Renal pelvis (tissue), 4 donors: ENCODE measurements around the gene SNHG17. TPM values are rescaled to one million over a fixed set of nuclear protein-coding genes. Genes with fewer than 3 reads are reported as not detected.
A peak's percentile ranks its signal among the peaks of the same experiment; 100 is the strongest.
"Not testable (repeated sequence)": the region's sequence is repeated elsewhere in the genome, so short reads cannot be mapped to it uniquely, and the experiment has no call there.

Experiments used
- DNase-seq: peaks from one replicate; pipeline ENCODE4 v3.0.0-alpha.2; 2013
- polyA plus RNA-seq, 3 donors: library from polyadenylated mRNA; unstranded; fragments of 120-200 nt; gene quantifications; one replicate each; pipeline ENCODE4 v1.2.1, GENCODE V29; 2013; ENCODE audit not compliant: insufficient read length in 3 of 3

Gene SNHG17
- polyA plus RNA-seq, 3 donors, result 26.5 to 34.5 (median 31.2) TPM

- no peak for DNase-seq
Observed at GRCh38 chr20:38450412-38450975, 15.4 kb upstream of the SNHG17 start.

- DNase-seq, result no peak
Observed at GRCh38 chr20:38449046-38449445, 13.9 kb upstream of the SNHG17 start.

GRCh38 chr20:38447931-38448675 lies 13.0 kb upstream of the SNHG17 start:
- DNase-seq, result no peak

DNA sequence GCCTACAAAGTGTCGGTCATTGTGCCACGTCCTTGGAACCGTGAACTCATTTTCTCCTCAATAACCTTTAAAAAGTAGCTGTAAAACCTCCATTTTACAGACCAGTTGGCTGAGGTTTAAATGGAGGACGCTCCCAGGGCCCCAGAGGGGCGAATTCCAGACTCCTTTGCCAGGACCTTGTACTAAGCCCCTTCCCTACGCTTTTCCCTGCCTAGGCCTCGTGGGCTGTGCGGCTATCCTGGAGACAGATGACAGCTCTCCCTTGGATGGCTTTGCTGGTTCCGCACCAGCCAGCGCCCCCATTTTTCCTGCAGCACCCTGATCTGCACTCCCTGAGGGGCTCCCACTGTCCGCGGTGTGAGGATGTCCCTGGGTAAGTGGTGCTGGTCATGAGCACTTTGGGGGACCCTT lies 12.1 kb upstream of the SNHG17 start:
- DNase-seq, result no peak

GRCh38 chr20:38446441-38447209 lies 11.5 kb upstream of the SNHG17 start:
- peak; percentile 93 for DNase-seq

DNA sequence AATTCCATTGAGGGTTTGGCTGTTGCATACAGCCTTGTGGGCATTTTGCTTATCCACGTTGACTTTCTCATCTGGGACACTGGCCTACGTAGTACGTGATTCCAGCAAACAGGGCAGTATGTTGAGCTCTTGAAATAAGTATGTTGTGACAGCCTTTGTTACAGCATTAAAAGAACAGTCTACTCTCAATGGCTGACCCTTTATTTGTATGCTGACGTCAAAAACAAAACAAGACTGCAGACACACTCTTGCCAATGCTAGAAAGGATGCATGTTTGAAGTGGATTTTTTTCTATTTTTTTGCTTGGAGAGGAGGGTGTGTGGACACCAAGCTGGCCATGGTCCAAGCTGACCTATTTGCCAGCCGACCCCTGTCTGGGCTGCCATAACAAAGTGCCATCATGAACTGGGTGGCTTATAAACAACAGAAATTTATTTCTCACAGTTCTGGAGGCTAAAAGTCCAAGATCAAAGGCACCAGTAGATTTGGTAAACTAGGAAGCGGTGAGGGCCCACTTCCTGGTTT lies 10.8 kb upstream of the SNHG17 start:
- DNase-seq, result no peak

GRCh38 chr20:38445381-38445796 lies 10.3 kb upstream of the SNHG17 start:
- DNase-seq, result no peak

GRCh38 chr20:38441916-38442315 lies 6.8 kb upstream of the SNHG17 start:
- DNase-seq, result no peak

- not testable (repeated sequence) for DNase-seq
Observed at GRCh38 chr20:38441110-38441509, 6.0 kb upstream of the SNHG17 start.

DNA sequence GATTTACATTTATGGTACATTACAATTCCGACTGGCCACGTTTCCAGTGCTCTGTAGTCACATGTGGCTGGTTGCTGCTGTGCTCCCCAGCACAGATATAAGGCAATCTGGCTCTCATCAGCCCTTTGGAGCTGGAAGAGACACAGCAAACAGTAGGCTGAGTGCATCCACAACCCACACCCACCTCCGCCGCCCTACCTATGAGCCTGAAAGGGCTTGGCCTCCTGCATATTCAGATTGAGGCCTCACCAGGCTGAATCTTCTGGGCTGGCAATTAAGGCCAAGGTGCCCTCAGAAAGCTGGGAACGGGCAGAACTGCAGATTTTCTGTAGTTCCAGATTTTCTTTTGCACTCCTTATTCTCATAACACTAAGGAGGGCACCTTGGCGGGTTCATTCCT lies 2.7 kb upstream of the SNHG17 start:
- no peak for DNase-seq

- DNase-seq, result no peak
Observed at GRCh38 chr20:38435555-38435939, 419 bp upstream of the SNHG17 start.

GRCh38 chr20:38434301-38434741 lies 807 bp downstream of the SNHG17 start:
- no peak for DNase-seq

DNA sequence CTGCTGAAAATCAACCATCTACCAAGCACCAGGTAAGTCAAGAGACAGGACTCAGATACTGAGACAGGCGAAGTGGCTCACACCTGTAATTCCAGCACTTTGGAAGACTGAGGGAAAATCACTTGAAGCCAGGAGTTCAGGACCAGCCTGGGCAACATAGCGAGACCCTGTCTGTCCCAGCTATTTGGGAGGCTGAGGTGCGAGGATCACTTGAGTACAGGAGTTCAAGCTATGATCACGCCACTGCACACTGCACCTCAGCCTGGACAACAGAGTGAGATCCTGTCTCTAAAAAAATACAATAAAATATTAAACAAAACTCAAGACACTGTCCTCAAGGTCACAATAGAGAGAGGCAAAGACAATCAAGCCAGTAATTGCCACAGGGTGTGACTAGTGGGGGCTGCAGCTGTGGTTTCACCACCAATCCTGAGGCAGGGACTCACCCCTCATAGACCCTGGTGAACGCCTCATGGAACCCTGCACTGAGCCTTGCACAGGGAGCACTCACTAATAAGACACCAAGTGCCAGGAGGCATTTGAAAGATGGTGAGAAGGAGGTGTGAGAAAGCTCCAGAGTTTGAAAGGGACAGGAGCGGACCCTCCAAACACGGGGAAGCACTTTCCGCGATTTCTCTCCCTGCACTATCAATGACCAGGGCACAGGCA lies 1.7 kb downstream of the SNHG17 start:
- DNase-seq, result no peak

GRCh38 chr20:38432870-38433269 lies 2.3 kb downstream of the SNHG17 start:
- DNase-seq, result not testable (repeated sequence)

DNA sequence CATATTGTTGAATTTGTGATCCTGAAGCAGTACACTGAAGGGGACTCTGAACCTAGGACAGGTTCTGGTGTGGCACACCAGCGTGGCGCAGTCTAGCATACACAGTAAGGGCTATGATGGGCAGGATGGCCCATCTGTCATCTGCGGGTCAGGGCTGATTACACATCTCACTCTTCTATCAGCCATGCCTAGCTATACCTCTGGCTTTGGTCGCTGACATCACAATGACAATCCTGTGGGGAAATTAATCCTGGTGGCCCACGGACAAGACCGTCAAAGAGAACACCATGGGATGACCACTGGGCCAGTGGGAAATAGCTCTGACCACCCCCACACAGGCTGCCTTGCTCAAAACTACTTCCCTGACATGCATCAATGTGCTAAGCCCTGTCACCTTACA lies 2.8 kb downstream of the SNHG17 start:
- no peak for DNase-seq

GRCh38 chr20:38430679-38431325 lies 4.3 kb downstream of the SNHG17 start:
- DNase-seq, result no peak

- no peak for DNase-seq
Observed at GRCh38 chr20:38429301-38429700, 5.8 kb downstream of the SNHG17 start.

DNA sequence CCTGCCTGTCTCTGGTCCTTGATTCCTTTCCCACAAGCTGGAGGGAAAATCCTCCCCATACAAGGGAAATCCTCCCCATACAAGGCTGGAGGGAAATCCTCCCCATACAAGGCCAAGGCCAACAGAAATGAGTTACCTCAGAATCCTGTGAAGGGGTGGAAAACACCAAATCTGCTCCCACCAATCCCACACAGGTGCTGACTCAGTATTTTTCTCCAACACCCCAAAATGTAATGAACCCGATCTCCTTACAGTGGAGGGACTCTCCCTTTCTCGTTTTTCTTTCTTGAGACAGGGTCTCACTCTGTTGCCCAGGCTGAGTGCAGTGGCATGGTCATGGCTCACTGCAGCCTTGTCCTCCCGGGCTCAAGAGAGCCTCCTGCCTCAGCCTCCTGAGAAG lies 6.3 kb downstream of the SNHG17 start:
- no peak for DNase-seq

- DNase-seq, result no peak
Observed at GRCh38 chr20:38427655-38428023, 7.5 kb downstream of the SNHG17 start.

- DNase-seq, result no peak
Observed at GRCh38 chr20:38426006-38426897, 8.9 kb downstream of the SNHG17 start.

- DNase-seq, result no peak
Observed at GRCh38 chr20:38424401-38424800, 10.7 kb downstream of the SNHG17 start.
